A549 treated with RU486 at 1 μM for 4 hours (cell line): ENCODE measurements around the gene BROX. TPM values are rescaled to one million over a fixed set of nuclear protein-coding genes. Genes with fewer than 3 reads are reported as not detected.

Experiments
- total RNA-seq: library from RNA; stranded (reverse); fragments of 200-300 nt; extraction: Qiagen RNA extraction; gene quantifications from 5 replicates; pipeline ENCODE4 v1.2.3, GENCODE V29; 2022; ENCODE audit warnings: low read depth

BROX gene
- 11.3 to 23.0 TPM (median 20.5 TPM) in 5 replicates for total RNA-seq

DNA sequence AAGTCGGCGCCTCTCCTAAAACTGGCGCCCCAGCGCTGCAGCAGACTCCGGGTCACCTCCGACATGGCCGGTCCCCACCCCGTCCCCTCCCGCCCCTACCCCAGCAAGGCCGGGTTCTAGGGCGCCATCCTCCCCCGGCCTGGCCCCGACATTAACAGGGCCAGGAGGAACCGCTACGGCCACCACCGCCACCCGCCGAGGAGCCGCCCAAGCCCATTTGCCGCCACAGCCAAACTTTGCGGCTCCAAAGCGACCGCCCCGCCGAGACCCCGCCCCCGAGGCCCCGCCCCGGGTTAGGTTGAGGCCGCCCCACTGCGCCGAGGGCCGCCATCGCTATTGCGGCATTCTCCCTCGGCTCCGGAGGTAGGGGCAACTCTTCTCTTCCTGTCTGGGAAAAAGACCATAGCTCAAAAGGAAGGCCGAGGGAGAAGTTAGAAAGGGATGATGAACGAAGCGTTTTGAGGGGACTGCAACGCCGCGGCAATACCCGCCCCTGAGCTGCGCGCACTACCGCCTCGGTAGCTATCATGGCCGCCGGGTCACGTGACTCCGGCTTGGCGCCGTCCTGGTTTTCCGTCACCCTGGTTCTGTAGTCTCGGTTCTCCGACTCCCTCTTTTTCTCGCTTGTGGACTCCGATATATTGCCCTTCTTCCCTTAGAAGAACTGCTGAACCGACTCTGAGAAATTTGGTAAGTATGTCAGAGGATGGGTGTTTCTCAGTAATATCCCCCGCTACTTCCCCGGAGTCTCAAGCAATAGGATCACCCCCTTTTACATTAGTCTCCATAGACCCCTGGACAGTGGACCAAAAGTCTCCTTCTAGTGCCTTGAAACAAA lies at the start of gene BROX, which contains the start of gene AIDA:
BROX (plus strand) TSS at position 312 of the 838 bp plus-strand sequence. CDS start 3,136 bp downstream, outside the sequence.
AIDA (minus strand) TSS at position 239 of the 838 bp plus-strand sequence; CDS start at position 65, 174 bp downstream.

GRCh38 chr1:222736972-222737371 lies 24.6 kb downstream of the BROX start, which contains the start of gene FAM177B:
Gene FAM177B (plus strand): TSS chr1:222737202. CDS start chr1:222746546, 9,344 bp downstream.

Other genes starting within 250 kb of the BROX start
- gene HHIPL2, start 164.5 kb upstream of the BROX start, total RNA-seq = 9.3 to 12.1 TPM (median 10.8 TPM) in 5 replicates
- 8.6 to 12.8 TPM (median 12.0 TPM) in 5 replicates for gene TAF1A, start 122.6 kb upstream of the BROX start, total RNA-seq
- 19.5 to 22.6 TPM (median 22.3 TPM) in 5 replicates for gene MIA3, start 94.5 kb upstream of the BROX start, total RNA-seq
- gene AIDA, start 73 bp upstream of the BROX start, total RNA-seq = 40.0 to 70.0 TPM (median 67.4 TPM) in 5 replicates
- not detected in 5 replicates for gene FAM177B, start 24.6 kb downstream of the BROX start, total RNA-seq
- gene DISP1, start 102.5 kb downstream of the BROX start, total RNA-seq = 1.4 to 2.3 TPM (median 1.7 TPM) in 5 replicates